Pancreas (tissue), 10 donors: ENCODE measurements around the gene DMAC2L. TPM values are rescaled to one million over a fixed set of nuclear protein-coding genes. Genes with fewer than 3 reads are reported as not detected.

Experiments used
- ATAC-seq, 4 donors: fragments of 200-7000 bp; cut with Tn5 transposase; one replicate each; pipeline versions ENCODE4 v1.8.0 to v1.9.1; 2020; ENCODE audit warnings: mild to moderate bottlenecking in 4 of 4, moderate library complexity in 4 of 4
- DNase-seq, 6 donors: peaks; one replicate each; pipeline ENCODE4 v3.0.0-alpha.2; 2020
- FAIRE-seq: peaks from 2 replicates; lab custom pipeline; 2012; peaks lifted over from hg19 to GRCh38; lab: Jason Lieb, UNC
- H3K27ac ChIP-seq, 4 donors: fragments of 200-600 bp; sonication (generic); 1 replicate in 3 of 4; 2 replicates in 1 of 4; pipeline versions ENCODE4 v1.5.0 to v1.8.0; 2020
- H3K27me3 ChIP-seq, 4 donors: fragments of 200-600 bp; one replicate each; pipeline ENCODE4 v1.8.0; 2021
- H3K36me3 ChIP-seq, 3 donors: fragments of 200-600 bp; sonication (generic) in 1 of 3; one replicate each; pipeline versions ENCODE4 v1.5.0 to v1.8.0; 2020 to 2021
- H3K4me1 ChIP-seq, 3 donors: fragments of 200-600 bp; one replicate each; pipeline ENCODE4 v1.8.0; 2021
- H3K4me3 ChIP-seq, 4 donors: fragments of 200-600 bp; sonication (generic) in 2 of 4; one replicate each; pipeline versions ENCODE4 v1.5.0 to v1.8.0; 2020 to 2021
- H3K9me3 ChIP-seq, 4 donors: fragments of 200-600 bp; one replicate each; pipeline ENCODE4 v1.8.0; 2021
- CTCF ChIP-seq, 4 donors: fragments of 200-600 bp; sonication (generic) in 3 of 4; IDR thresholded peaks; one replicate each; pipeline versions ENCODE4 v1.5.0 to v1.8.0; 2021; ENCODE audit warnings: antibody characterized with exemption in 4 of 4
- WGBS, 2 donors: extraction: QIAGEN DNeasy Blood & Tissue Kit; methylation state at CpG; one replicate each; pipeline ENCODE4 v1.1.7; 2013; 5-methylcytosine and 5-hydroxymethylcytosine counted together
- intact Hi-C, 3 donors: fragments of 100-400 bp; cut with DNase I; formaldehyde crosslinking; loops; one replicate each; pipeline versions ENCODE4 v1.11.1 to v1.14.2; 2022
- polyA plus RNA-seq, 2 donors: library from polyadenylated mRNA; stranded (reverse); fragments of 200-250 nt; gene quantifications; one replicate each; pipeline ENCODE4 v1.2.3, GENCODE V29; 2013
- total RNA-seq, 6 donors: library from RNA; stranded (reverse); fragmentation: NEBNext Ultra II Directional in 4 of 6; extraction: Animal tissue kit (Norgen Biotek cat#: 25700) in 4 of 6; gene quantifications; one replicate each; pipeline versions ENCODE4 v1.2.1 to v1.2.4, GENCODE V29; 2021 to 2023
- donor health status: healthy with polysubstance abuse.
- donor health status: DM: no; HTN: no; CAD: no; lungs with moderate emphysema.
- donor health status: DM: no; HTN: no; CAD: no.
- donor health status: control.
- donor health status: control.
- donor health status: Bipolar disorder and iron deficiency.
- donor health status: DM: yes; HTN: yes; CAD: no.
- donor health status: DM: no; HTN: no; CAD: no.
- donor health status: DM: no; HTN: no; CAD: no.
- donor health status: DM: yes; HTN: yes; CAD: no.

Gene DMAC2L
- total and polyA plus RNA-seq, 8 donors: 8.3 to 17.7 (median 9.9) TPM

DNA sequence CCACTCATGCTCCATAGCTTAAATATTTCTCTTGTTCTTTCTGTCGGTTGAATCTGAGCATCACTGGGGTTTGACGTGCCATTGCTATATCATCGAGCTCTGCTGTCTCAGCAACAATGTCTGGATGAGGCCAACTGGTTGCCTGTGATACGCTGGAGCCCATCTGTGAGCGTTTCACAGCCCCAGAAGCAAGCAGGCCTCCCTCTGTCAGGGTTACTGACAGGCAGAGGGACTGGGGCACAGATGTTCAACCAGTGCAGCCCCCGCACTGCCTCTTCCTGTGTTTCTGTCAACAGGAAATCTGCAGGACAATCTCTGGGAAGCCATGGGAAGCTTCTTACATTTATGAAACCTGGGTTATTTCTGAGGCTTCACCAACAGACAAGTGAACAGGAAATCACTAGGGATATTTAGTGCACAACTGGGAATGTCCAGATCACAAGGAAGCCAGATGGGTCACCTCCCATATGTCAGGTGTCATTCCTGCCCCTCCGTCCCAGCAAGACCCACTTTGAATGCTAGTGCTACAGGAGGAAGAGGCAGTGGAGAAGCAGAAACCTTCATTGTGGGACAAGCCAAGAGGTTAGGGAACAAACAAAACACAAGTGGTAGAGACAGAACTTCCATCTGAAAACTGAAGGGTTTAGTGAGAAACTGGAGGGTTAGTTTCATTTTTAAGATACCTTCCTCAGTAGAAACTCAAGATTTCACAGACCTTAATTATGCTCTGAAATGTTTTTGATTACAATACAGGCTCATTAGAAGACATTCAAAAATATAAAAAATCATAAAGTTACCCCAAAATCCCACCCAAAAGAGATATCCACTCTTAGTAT is 24.1 kb downstream of the DMAC2L start:
- ATAC-seq: peak; percentile 9 to 52 (median 34)
- no peak overlapping the region for H3K4me3 ChIP-seq
- no peak for DNase-seq

DNA sequence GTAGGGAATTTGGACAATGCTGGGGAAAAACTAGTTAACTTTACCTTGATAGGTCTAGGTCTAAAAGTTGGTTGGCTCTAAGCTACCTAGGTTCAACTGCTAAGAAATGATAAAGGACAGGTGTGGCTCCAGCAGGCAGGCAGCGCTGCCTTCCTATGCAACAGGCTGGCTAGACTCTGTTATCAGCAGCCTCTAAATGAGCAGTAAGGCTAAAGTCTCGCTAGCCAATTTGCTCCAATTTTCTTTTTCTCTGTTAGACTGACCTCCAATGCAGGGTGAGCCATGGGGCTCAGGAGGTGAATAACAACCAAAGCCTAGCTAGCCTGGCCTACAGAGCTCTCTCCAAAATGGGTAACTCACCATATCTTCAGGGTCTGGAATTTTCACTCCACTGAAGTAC is 26.5 kb downstream of the DMAC2L start:
- no peak for TF ChIP-seq CTCF (IDR thresholded peaks at IDR 0.05)
- H3K9me3 ChIP-seq: no peaks in the 10 kb centered on the region
- H3K4me1 ChIP-seq: peaks cover 12 to 15% (median 13%) of the 10 kb centered on the region in 3 donors
- no peak for FAIRE-seq
- no peaks in the 10 kb centered on the region for H3K27me3 ChIP-seq
- intact Hi-C loops: no loop called here
- no peak for ATAC-seq
- no peaks in the 10 kb centered on the region for H3K36me3 ChIP-seq
- 62 to 80% methylated on average over 2 of the region's 2 CpGs for WGBS, 2 donors
- no peak overlapping the region for H3K27ac ChIP-seq
- DNase-seq: no peak
- no peak overlapping the region for H3K4me3 ChIP-seq

More for the DNA sequence above, 24.1 kb downstream of the DMAC2L start:
- intact Hi-C loops: no loop called here
- H3K27me3 ChIP-seq: no peaks in the 10 kb centered on the region
- H3K4me1 ChIP-seq: peaks cover 12 to 15% (median 13%) of the 10 kb centered on the region in 3 donors
- 62 to 69% methylated on average over 7 of the region's 7 CpGs for WGBS, 2 donors
- peak overlapping the region in 3 of 4 donors; percentile 22 to 70 (median 65) for H3K27ac ChIP-seq
- no peak for TF ChIP-seq CTCF (IDR thresholded peaks at IDR 0.05)
- no peaks in the 10 kb centered on the region for H3K36me3 ChIP-seq
- FAIRE-seq: no peak
- H3K9me3 ChIP-seq: no peaks in the 10 kb centered on the region

DNA sequence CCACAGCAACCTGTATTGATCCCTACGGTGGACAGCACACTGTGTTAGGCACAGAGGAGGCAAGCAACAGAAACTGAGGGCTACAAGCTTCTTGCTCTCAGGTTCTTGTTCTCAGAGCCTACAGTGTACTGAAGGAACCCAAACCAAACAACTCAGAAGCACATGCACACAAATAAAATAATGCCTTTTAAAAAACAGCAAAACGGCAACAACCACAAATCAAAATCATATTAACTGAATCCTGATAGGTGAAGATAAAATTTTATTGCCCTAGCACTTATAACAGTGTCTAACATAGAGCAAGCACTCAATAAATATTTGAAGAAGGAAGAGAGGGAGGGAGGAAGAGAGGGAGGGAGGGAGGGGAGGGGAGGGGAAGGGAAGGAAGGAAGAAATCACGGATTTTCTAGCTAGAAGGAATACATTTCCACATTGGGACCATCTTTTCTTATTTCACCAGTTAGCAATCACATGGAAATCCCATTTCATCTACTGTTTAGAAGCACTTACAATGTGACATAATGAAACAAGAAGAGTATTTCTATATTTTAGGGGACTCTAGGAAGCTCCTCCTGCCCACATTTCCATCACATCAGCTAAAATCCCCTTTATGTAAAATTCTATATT is 27.2 kb downstream of the DMAC2L start:
- H3K27ac ChIP-seq: no peak overlapping the region
- FAIRE-seq (no peak), ATAC-seq (no peak), DNase-seq (no peak)
- no peak overlapping the region for H3K4me3 ChIP-seq
- 34 to 38% methylated on average over 3 of the region's 3 CpGs for WGBS, 2 donors
- no peaks in the 10 kb centered on the region for H3K27me3 ChIP-seq
- H3K9me3 ChIP-seq: no peaks in the 10 kb centered on the region
- TF ChIP-seq CTCF (IDR thresholded peaks at IDR 0.05): no peak
- H3K36me3 ChIP-seq: no peaks in the 10 kb centered on the region
- intact Hi-C loops: no loop called here
- peaks cover 12 to 15% (median 13%) of the 10 kb centered on the region in 3 donors for H3K4me1 ChIP-seq

GRCh38 chr14:50340045-50340444 is 27.9 kb downstream of the DMAC2L start:
- H3K36me3 ChIP-seq: no peaks in the 10 kb centered on the region
- WGBS, 2 donors: 82 to 83% methylated on average over 5 of the region's 5 CpGs
- intact Hi-C loops: no loop called here
- FAIRE-seq (no peak), ATAC-seq (no peak), DNase-seq (no peak)
- no peak overlapping the region for H3K27ac ChIP-seq
- no peak overlapping the region for H3K4me3 ChIP-seq
- TF ChIP-seq CTCF (IDR thresholded peaks at IDR 0.05): no peak
- H3K9me3 ChIP-seq: no peaks in the 10 kb centered on the region
- peaks cover 8 to 11% (median 9%) of the 10 kb centered on the region in 3 donors for H3K4me1 ChIP-seq
- H3K27me3 ChIP-seq: no peaks in the 10 kb centered on the region
